B cell (primary cell): Measurements from ENCODE around the gene HIBADH. TPM values are rescaled to one million over a fixed set of nuclear protein-coding genes. Genes with fewer than 3 reads are reported as not detected.

ENCODE experiments used
- ATAC-seq: fragments of 200-7000 bp; cut with Tn5 transposase; one replicate; pipeline ENCODE4 v1.10.0; 2021; ENCODE audit warnings: low read depth, mild to moderate bottlenecking, moderate number of reproducible peaks, moderate library complexity
- CTCF ChIA-PET: fragments of 350-600 bp; sonication (Branson Sonifier 250); formaldehyde crosslinking; loops from one replicate; lab custom pipeline; 2021; ENCODE audit warnings: antibody characterized with exemption, inconsistent platforms; lab: Charles Lee
- POLR2A ChIA-PET: fragments of 350-600 bp; sonication (Branson Sonifier 250); formaldehyde crosslinking; loops from one replicate; lab custom pipeline; 2021; ENCODE audit warnings: antibody characterized with exemption; lab: Charles Lee
- DNase-seq: peaks from one replicate; pipeline ENCODE4 v3.0.0; 2013
- H2AFZ ChIP-seq: 2 replicates; pipeline ENCODE4 v1.6.1; 2012; ENCODE audit warnings: mild to moderate bottlenecking, low read depth, low read length; ENCODE audit not compliant: insufficient read depth, poor library complexity, severe bottlenecking
- H3K27ac ChIP-seq, 2 donors: 1 replicate in 1 of 2; 2 replicates in 1 of 2; pipeline ENCODE4 v1.5.1; 2012 to 2013; ENCODE audit warnings: low read length in 2 of 2, mild to moderate bottlenecking in 2 of 2, moderate library complexity in 1 of 2
- H3K27me3 ChIP-seq, 4 experiments: fragments of 200-600 bp in 1 of 4; sonication (generic) in 1 of 4; replicated peaks in 1 of 4; 1 replicate in 2 of 4; 2 replicates in 2 of 4; pipeline versions ENCODE4 v1.6.1 to v1.7.0; 2013 to 2016; ENCODE audit warnings: low read length in 3 of 4, mild to moderate bottlenecking in 2 of 4, mixed read lengths in 1 of 4, moderate library complexity in 1 of 4; ENCODE audit not compliant: insufficient read depth in 4 of 4, control insufficient read depth in 3 of 4; ENCODE audit errors: control extremely low read depth in 1 of 4
- H3K36me3 ChIP-seq, 2 experiments: replicated peaks in 1 of 2; 1 replicate in 1 of 2; 2 replicates in 1 of 2; pipeline versions ENCODE4 v1.6.1 to v1.7.1; 2013; ENCODE audit warnings: low read length in 1 of 2; ENCODE audit not compliant: insufficient read depth in 2 of 2, control insufficient read depth in 1 of 2; ENCODE audit errors: control extremely low read depth in 1 of 2, extremely low read depth in 1 of 2
- H3K4me1 ChIP-seq, 2 donors: fragments of 200-600 bp in 1 of 2; sonication (generic) in 1 of 2; 1 replicate in 1 of 2; 2 replicates in 1 of 2; pipeline versions ENCODE4 v1.5.1 to v1.6.1; 2013 to 2017; ENCODE audit warnings: low read length in 2 of 2; ENCODE audit not compliant: control insufficient read depth in 2 of 2, insufficient read depth in 2 of 2
- H3K4me2 ChIP-seq: replicated peaks from 2 replicates; pipeline ENCODE3; 2012; ENCODE audit warnings: mild to moderate bottlenecking, low read depth, low read length; ENCODE audit not compliant: poor library complexity, severe bottlenecking
- H3K4me3 ChIP-seq, 5 experiments: fragments of 200-600 bp in 1 of 5; sonication (generic) in 1 of 5; 1 replicate in 3 of 5; 2 replicates in 2 of 5; pipeline versions ENCODE4 v1.5.1 to v1.7.0; 2011 to 2016; ENCODE audit warnings: low read length in 4 of 5, mild to moderate bottlenecking in 4 of 5, low read depth in 2 of 5, control low read depth in 1 of 5, moderate library complexity in 1 of 5; ENCODE audit not compliant: insufficient read depth in 1 of 5; ENCODE audit errors: control extremely low read depth in 1 of 5, extremely low read depth in 1 of 5
- H3K79me2 ChIP-seq: fragments of 200-600 bp; sonication (generic); one replicate; pipeline ENCODE4 v1.6.0; 2016; ENCODE audit warnings: low read length; ENCODE audit not compliant: control insufficient read depth, insufficient read depth
- H3K9ac ChIP-seq: fragments of 200-600 bp; sonication (generic); 2 replicates; pipeline ENCODE4 v1.6.1; 2017; ENCODE audit warnings: mild to moderate bottlenecking, low read length, moderate library complexity
- H3K9me3 ChIP-seq, 3 donors: one replicate each; pipeline versions ENCODE4 v1.6.1 to v1.7.1; 2013; ENCODE audit warnings: low read length in 2 of 3; ENCODE audit not compliant: control insufficient read depth in 2 of 3, insufficient read depth in 1 of 3; ENCODE audit errors: control extremely low read depth in 1 of 3
- H4K20me1 ChIP-seq: 2 replicates; pipeline ENCODE4 v1.6.0; 2012; ENCODE audit warnings: mild to moderate bottlenecking, low read length; ENCODE audit not compliant: insufficient read depth, control insufficient read depth, poor library complexity, severe bottlenecking
- H3K27ac Mint-ChIP-seq: one replicate; pipeline ENCODE4 v1.8.0; 2021; ENCODE audit warnings: mixed read lengths
- H3K27me3 Mint-ChIP-seq: one replicate; pipeline ENCODE4 v1.8.0; 2021; ENCODE audit warnings: mixed read lengths
- H3K4me1 Mint-ChIP-seq: one replicate; pipeline ENCODE4 v1.8.0; 2021; ENCODE audit warnings: mixed read lengths
- H3K4me3 Mint-ChIP-seq: one replicate; pipeline ENCODE4 v1.8.0; 2021; ENCODE audit warnings: mixed read lengths
- H3K9me3 Mint-ChIP-seq: one replicate; pipeline ENCODE4 v1.8.0; 2022; ENCODE audit warnings: mixed read lengths; ENCODE audit not compliant: insufficient read depth
- CTCF ChIP-seq: fragments of 200-600 bp; IDR thresholded peaks from one replicate; pipeline ENCODE4 v1.8.0; 2022; ENCODE audit warnings: antibody characterized with exemption, mild to moderate bottlenecking
- EZH2 ChIP-seq: IDR thresholded peaks from 2 replicates; pipeline ENCODE4 v1.6.1; 2012; ENCODE audit warnings: borderline replicate concordance, low read depth, mild to moderate bottlenecking, moderate library complexity, low read length; ENCODE audit not compliant: insufficient read depth, poor library complexity, severe bottlenecking
- WGBS: methylation state at CpG from one replicate; pipeline ENCODE4 v1.1.5; 2013; ENCODE audit warnings: missing lambda C conversion rate; ENCODE audit not compliant: insufficient coverage; 5-methylcytosine and 5-hydroxymethylcytosine counted together
- intact Hi-C: fragments of 100-400 bp; cut with micrococcal nuclease; formaldehyde crosslinking; loops from one replicate; pipeline ENCODE4 v1.10.0; 2022
- polyA plus RNA-seq: library from polyadenylated mRNA; depleted of rRNA; stranded (reverse); fragments of >200 nt; gene quantifications from 2 replicates; pipeline ENCODE4 v1.2.3, GENCODE V29; 2012
- total RNA-seq, 2 donors: library from RNA; stranded (reverse); fragments of 120-200 nt in 1 of 2; gene quantifications; 1 replicate in 1 of 2; 2 replicates in 1 of 2; pipeline versions ENCODE4 v1.2.3 to v1.2.4, GENCODE V29; 2013 to 2022

Gene HIBADH
- total and polyA plus RNA-seq, 2 donors (not counting 1 experiment from before 2014, with no cell fraction given), result 6.9 to 14.1 TPM

GRCh38 chr7:27581906-27582305 is 80.8 kb downstream of the HIBADH start:
- no peaks in the 10 kb centered on the region for H3K27me3 Mint-ChIP-seq
- intact Hi-C loops, result no loop called here
- no peaks in the 10 kb centered on the region for H3K9me3 Mint-ChIP-seq
- DNase-seq (no peak), ATAC-seq (no peak)
- no peaks in the 10 kb centered on the region for H3K27me3 ChIP-seq
- WGBS, result no CpG with 5 or more reads among the region's 1 CpG
- POLR2A ChIA-PET, result no interaction called here
- H3K4me3 ChIP-seq, result no peak overlapping the region
- H4K20me1 ChIP-seq, result peaks cover 5% of the 10 kb centered on the region
- no peaks in the 10 kb centered on the region for H3K9me3 ChIP-seq
- H2AFZ ChIP-seq, result no peak overlapping the region
- CTCF ChIA-PET, result interaction anchor here (1.6 to 2.0 kb wide), 2 partner anchors 10 to 372 kb away, joined by 4 to 7 read pairs; no protein-coding TSS in a partner anchor
- H3K4me3 Mint-ChIP-seq, result no peak overlapping the region
- no peaks in the 10 kb centered on the region for H3K36me3 ChIP-seq
- no peak overlapping the region for H3K27ac Mint-ChIP-seq
- no peaks in the 10 kb centered on the region for H3K79me2 ChIP-seq
- no peak overlapping the region for H3K27ac ChIP-seq
- H3K4me2 ChIP-seq, result no peak overlapping the region
- peaks cover 5% of the 10 kb centered on the region in 2 donors for H3K4me1 ChIP-seq
- no peak for TF ChIP-seq EZH2
- TF ChIP-seq CTCF, result no peak
- H3K4me1 Mint-ChIP-seq, result peaks cover 7% of the 10 kb centered on the region
- no peak overlapping the region for H3K9ac ChIP-seq

- no peak overlapping the region for H3K27ac ChIP-seq
- H3K36me3 ChIP-seq, result no peaks in the 10 kb centered on the region
- no peak overlapping the region for H2AFZ ChIP-seq
- Mint-ChIP-seq H3K4me3 (no peak overlapping the region), H3K27me3 (no peaks in the 10 kb centered on the region), H3K27ac (no peak overlapping the region), H3K4me1 (peaks cover under 1% of the 10 kb centered on the region), H3K9me3 (no peaks in the 10 kb centered on the region)
- POLR2A ChIA-PET, result no interaction called here
- H3K79me2 ChIP-seq, result no peaks in the 10 kb centered on the region
- H3K4me2 ChIP-seq, result no peak overlapping the region
- DNase-seq (no peak), ATAC-seq (no peak)
- 72% methylated on average over 2 of the region's 2 CpGs for WGBS
- H3K9me3 ChIP-seq, result no peaks in the 10 kb centered on the region
- no peaks in the 10 kb centered on the region for H3K4me1 ChIP-seq
- no peak overlapping the region for H3K4me3 ChIP-seq
- no peak for TF ChIP-seq EZH2
- no peak for TF ChIP-seq CTCF
- H4K20me1 ChIP-seq, result no peaks in the 10 kb centered on the region
- intact Hi-C loops, result no loop called here
- H3K27me3 ChIP-seq, result no peaks in the 10 kb centered on the region
- H3K9ac ChIP-seq, result no peak overlapping the region
- CTCF ChIA-PET, result interaction anchor here (2.0 kb wide), 1 partner anchor 10 kb away, joined by 7 read pairs; no protein-coding TSS in a partner anchor
Measured at GRCh38 chr7:27581119-27581518, 81.6 kb downstream of the HIBADH start.
